ENCODE results near the gene CDK14.
"Not testable (repeated sequence)": the region's sequence is repeated elsewhere in the genome, so short reads cannot be mapped to it uniquely, and the experiment has no call there.

The CDK14 gene

DNA sequence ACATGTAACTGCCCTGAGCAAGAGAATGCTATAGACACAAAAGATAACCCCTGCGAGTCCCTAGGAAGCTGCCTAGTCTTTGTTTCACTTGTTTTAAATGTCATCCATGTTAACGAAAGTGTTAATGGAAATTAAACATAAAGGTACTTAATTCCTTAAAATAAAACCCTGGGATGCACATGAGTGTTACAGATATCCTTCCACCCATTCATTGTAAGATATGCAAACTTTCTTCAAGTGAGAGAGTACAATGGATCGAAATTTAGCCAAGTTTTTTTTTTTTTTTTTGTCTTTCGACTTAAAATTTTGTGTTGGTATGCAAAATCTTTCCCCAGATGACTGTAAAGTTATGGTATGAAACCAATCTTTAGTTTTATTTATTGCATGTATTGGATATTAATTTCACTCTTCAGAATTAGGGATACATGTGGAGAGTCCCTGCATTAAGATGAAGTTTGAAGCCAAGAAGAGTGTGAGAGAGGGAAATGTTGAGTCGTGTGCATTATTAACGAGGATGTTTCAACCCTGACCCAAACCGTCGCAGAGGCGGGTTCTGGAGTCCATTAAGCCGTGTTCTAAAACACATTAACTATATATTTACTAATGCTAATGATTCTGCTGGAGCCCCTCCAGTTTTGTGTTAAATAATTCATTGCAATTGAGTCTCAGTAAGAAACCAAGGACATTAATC, 1.6 kb downstream of the CDK14 start:
- no peak for DNase-seq (ENCODE audit: low spot score)

GRCh38 chr7:90599038-90599437, 2.9 kb downstream of the CDK14 start:
- no peak for DNase-seq (ENCODE audit: low spot score)

DNA sequence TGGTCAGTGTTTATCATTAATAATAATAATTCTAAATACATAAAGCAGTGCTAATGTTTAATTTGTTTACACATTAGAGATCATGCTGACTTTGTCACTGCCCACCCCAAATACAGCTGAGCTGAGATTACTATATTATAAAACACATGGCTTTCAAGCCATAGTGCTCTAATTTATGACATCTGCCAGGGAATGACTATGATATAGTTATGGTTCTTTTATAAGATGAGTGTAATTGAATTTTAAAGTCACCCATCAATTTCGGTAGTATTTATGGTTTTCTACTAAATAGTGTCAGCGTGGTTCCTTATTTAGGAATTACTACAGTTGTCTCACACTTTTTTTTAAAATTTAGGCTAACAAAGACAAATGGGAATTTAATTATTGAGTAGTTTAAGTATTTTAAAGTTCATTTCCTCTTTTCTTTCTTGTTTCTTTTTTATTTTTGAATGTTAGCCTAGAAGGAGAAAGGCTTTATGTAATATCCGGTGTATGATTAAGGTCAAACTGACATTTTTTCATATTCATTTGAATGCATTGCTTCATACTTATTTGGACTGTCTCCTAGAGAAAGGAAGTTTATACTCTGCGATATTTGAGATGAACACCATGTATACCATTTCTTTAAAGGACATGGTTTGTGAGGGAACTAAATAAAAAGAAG, 3.9 kb downstream of the CDK14 start:
- no peak for DNase-seq (ENCODE audit: low spot score)

DNA sequence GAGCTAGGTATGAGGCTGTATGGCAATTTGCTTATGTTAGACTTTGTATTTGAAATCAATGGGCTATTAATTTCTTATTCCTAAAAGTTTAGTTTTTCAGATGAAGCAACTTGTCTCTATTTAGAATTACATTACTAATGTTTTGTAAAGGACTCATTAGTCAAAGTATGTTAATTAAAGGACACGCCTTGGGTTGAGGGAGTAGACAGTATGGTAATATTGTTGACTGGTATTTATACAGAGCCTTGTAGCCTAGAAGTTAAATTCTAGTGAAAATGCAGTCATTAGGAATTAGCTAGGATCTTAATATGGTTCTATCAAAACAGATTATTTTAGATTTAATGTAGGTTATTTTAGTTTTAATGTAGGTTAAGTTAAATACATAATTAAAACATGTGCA, 6.2 kb downstream of the CDK14 start:
- DNase-seq (ENCODE audit: low spot score): no peak

DNA sequence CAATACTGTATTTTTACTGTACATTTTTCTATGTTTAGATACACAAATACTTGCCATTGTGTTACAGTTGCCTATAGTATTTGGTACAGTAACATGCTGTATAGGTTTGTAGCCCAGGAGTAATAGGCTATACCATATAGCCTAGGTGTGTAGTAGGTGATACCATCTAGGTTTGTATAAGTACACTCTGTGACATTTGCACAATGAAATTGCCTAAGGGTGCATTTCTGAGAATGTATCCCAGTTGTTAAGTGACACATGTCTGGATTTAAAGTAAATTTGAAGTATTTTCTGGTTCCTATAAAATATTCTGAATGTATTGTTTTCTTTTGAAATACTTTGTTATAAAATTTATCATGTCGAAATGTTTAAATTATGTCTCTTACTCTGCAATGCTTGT, 7.2 kb downstream of the CDK14 start:
- DNase-seq (ENCODE audit: low spot score): no peak

GRCh38 chr7:90604383-90604782, 8.3 kb downstream of the CDK14 start:
- DNase-seq (ENCODE audit: low spot score): no peak

DNA sequence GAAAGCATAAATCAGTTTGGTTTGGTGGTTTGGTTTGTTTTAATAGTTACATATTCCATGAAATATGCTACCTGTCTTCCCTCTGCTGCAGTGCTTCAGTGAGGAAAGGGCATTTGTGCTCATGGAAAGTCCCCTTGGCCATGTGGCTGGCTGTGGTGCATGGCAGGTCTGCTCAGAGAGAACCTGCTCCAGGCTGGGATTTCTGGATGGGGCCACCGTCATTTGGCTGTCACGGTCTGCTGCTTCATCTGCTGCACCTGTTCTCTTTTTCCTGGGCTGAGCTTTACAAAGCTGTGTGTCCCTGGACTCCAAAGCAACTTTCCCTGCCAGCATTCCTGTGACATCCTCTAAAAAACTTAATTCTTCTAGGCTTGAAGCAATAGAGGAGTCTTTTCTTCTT, 8.9 kb downstream of the CDK14 start:
- DNase-seq (ENCODE audit: low spot score): no peak

DNA sequence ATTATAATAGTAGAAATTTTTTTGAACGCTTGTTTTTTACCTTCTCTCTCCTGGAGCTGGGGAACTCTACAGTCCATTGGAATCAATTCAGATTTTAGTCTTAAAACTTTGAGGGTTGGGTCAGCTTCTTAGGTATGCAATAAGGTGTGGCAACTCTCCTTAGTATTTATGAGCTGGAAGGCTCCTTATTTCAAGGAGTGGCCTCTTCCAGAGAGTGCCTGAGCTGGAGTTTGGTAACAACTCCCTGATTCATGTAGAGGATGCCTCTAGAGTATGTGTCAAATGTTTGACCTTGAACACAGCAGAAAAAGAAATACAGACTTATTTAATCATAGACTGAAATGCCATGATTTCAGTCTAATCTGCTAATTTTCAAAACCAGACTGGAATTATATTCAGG, 11.1 kb downstream of the CDK14 start:
- no peak for DNase-seq (ENCODE audit: low spot score)

DNA sequence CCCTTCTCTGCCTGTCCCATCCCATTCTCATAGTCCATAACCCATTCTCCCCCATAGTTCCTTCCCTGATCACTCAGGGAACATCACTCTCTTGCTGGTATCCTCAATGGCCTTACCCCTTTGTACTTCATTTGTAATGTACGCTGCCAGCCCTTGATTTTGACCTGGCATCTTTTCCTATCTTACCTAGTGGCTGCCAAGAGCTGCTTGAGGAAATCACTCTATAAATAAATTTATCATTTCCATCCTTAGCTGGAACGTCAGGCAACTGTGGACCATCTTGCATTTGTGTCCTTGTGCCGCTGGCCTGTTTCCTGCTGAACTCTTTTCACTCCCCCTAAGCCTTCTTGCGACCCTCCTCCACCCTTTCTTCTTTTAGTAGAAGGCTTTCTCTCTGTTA, 14.0 kb downstream of the CDK14 start:
- DNase-seq (ENCODE audit: low spot score): no peak

DNA sequence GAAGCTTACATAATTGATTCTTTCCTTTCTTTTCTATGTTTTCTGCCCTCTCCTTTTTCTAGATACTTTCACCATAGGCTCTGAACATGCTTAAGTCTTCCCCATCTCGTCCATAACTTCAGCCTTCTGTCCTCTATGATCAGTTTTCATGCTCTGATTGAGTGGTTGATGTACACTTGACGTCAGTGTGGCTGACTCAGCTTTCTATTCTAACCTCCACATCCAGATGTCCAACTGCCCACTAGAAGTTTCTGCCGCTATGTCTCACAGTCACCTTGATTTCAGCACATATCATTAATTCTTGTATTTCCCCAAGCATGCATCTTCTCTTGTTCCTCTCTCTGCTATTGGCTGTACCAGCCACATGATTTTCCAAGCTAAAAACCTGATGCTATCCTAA, 15.0 kb downstream of the CDK14 start:
- DNase-seq (ENCODE audit: low spot score): no peak

- DNase-seq (ENCODE audit: low spot score): no peak
Observed at GRCh38 chr7:90613088-90613498, 17.0 kb downstream of the CDK14 start.

DNA sequence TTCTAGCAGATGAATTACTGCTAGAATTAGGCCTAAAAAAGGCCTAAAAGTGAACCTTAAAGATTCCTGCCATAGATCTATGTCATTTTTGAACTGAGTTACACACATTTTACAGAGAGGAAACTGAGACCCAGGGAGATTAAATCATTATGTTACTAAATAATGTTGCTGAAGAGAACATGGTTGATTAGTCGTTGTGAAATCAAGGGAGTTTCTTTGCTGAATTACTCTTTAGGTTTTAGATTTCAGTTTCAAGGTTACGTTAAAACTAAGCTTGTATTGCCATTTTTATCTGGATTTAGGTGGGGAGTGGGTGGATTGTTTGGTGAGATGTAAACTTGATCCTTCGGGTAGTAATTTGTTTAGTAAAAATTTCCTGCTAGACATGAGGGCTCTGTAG, 21.3 kb downstream of the CDK14 start:
- DNase-seq (ENCODE audit: low spot score): no peak

- DNase-seq (ENCODE audit: low spot score): no peak
Observed at GRCh38 chr7:90618876-90619275, 22.8 kb downstream of the CDK14 start.

DNA sequence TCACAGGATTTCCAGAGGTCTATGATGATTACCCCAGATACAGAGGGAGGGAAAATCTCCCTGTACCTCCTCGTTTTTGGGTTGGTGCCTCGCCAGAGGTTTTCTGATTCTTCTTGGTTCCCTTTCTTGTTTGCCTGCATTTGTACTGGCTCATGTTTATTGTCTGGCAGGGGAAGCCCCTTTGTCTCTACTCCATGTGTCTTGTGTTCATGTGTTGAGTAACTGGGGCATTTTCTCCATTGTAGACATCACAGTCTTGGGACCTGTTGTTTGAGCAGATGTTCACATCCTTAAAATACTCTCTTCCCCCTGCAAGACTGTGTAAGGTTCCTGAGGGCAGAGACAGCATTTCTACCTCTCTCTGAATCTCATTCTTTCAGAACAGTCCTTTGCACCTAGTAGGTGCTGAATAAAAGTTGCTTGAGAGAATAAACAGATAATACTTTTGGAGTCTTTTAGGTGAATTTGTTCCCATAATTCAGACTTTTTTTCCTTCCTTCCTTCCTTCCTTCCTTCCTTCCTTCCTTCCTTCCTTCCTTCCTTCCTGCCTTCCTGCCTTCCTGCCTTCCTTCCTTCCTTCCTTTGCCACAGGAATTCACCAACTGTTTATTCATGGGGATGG, 25.1 kb downstream of the CDK14 start:
- DNase-seq (ENCODE audit: low spot score): no peak

GRCh38 chr7:90621747-90622140, 25.6 kb downstream of the CDK14 start:
- no peak for DNase-seq (ENCODE audit: low spot score)

DNA sequence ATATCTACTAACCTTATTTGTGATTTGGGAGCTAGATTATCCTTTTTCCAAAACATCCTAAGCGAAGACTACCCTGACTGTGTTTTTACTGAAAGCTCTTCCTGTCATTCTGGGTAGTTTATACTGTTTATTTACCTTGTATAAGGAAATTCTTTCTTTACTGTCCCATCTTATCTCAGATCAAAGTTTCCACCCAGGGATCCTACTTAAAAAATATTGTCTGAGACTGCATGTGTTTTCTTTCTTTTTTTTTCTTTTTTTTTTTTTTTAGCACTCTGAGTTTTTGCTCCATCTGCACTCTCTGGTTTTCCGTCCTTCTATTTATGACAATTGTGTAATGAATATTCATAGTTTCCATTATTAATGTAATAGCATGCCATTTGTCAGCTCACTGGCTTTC, 26.5 kb downstream of the CDK14 start:
- no peak for DNase-seq (ENCODE audit: low spot score)

GRCh38 chr7:90624225-90624911, 28.2 kb downstream of the CDK14 start:
- no peak for DNase-seq (ENCODE audit: low spot score)

DNA sequence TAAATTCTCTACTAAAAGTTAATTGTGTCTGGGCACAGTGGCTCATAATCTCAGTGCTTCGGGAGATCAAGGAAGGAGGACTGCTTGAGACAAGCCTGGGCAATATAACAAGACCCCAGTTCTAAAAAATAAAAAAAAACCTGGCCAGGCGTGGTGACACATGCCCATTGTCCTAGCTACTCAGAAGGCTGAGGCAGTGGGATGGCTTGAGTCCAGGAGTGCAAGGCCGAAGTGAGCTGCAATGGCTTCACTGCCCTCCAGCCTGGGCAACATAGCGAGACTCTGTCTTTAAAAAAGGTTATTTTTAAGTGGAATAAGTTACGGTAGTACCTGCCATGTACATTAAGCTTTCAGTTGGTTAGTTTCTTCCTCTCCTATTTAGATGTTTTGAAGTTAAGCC, 28.9 kb downstream of the CDK14 start:
- DNase-seq (ENCODE audit: low spot score): no peak

- peak; percentile 55 for DNase-seq (ENCODE audit: low spot score)
Observed at GRCh38 chr7:90625562-90625961, 29.4 kb downstream of the CDK14 start.

DNA sequence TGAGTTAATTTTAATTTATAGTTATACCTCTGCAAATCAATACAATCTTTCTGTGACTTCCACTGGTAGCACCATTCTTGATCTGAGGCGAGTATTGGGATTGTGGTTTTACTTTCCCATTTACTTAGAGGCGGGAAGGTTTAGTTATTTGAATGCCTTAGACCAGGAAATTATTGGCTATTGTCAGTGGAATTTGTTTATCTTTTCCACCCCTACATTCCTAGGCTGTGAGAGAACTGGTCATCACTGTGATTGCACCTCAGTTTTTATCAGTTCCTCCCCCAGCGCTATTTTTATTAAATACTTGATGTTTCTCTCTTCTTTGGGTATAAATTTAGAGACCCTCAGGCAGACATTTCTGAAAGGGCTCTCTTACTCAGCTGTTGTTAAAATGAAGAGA, 29.9 kb downstream of the CDK14 start:
- no peak for DNase-seq (ENCODE audit: low spot score)

DNA sequence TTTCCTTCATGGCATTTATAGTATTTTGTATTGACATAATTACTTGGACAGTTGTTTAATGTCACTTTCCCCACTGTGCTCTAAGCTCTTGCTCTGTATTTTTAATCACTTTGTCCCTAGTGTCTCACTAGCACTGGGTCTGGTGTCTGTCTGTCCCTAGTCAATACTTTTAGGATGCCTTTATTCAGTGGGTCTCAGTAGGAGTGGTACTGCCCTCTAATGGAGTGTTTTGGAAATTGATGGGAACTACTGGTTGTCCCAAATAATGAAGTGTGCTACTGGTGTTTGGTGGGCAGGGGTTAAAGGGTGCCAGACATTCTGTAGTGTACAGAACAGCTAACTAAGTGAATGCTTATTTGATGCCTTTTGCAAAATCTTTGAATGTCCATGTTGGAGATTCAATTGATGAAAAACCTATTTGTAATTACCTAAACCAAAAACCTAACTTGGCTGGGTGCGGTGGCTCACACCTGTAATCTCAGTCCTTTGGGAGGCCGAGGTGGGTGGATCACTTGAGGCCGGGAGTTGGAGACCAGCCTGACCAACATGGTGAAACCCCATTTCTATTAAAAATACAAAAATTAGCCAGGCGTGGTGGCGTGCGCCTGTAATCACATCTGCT, 33.3 kb downstream of the CDK14 start:
- DNase-seq (ENCODE audit: low spot score): no peak

- DNase-seq (ENCODE audit: low spot score): no peak
Observed at GRCh38 chr7:90631502-90631901, 35.4 kb downstream of the CDK14 start.

DNA sequence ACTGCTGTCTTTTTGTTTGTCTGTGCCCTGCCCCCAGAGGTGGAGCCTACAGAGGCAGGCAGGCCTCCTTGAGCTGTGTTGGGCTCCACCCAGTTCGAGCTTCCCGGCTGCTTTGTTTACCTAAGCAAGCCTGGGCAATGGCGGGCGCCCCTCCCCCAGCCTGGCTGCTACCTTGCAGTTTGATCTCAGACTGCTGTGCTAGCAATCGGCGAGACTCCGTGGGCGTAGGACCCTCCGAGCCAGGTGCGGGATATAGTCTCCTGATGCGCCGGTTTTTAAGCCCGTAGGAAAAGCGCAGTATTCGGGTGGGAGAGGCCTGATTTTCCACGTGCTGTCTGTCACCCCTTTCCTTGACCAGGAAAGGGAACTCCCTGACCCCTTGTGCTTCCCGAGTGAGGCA, 43.6 kb downstream of the CDK14 start:
- DNase-seq (ENCODE audit: low spot score): not testable (repeated sequence)
